GM21423 (cell line): ENCODE data around the gene OBP2A.

Experiments used
- ATAC-seq: cut with Tn5 transposase; IDR thresholded peaks from one replicate; pipeline ENCODE4 v1.9.1; 2021; ENCODE audit warnings: mild to moderate bottlenecking, moderate library complexity; ENCODE audit not compliant: unreplicated experiment

The OBP2A gene

GRCh38 chr9:135551031-135551430, 5.1 kb downstream of the OBP2A start:
- no peak for ATAC-seq

- ATAC-seq = no peak
Observed at GRCh38 chr9:135551456-135551855, 5.5 kb downstream of the OBP2A start.

GRCh38 chr9:135552021-135552697, 6.2 kb downstream of the OBP2A start:
- ATAC-seq = no peak

GRCh38 chr9:135552698-135553171, 6.8 kb downstream of the OBP2A start:
- ATAC-seq = no peak

- ATAC-seq = no peak
Observed at GRCh38 chr9:135554718-135555117, 8.8 kb downstream of the OBP2A start.

- no peak for ATAC-seq
Observed at GRCh38 chr9:135555203-135555602, 9.3 kb downstream of the OBP2A start.

GRCh38 chr9:135555910-135556309, 10.0 kb downstream of the OBP2A start:
- no peak for ATAC-seq

GRCh38 chr9:135559606-135560005, 13.7 kb downstream of the OBP2A start:
- no peak for ATAC-seq

- no peak for ATAC-seq
Observed at GRCh38 chr9:135561391-135562234, 15.7 kb downstream of the OBP2A start, which contains the start of gene PAEP. PAEP (plus strand) TSS chr9:135561756.

GRCh38 chr9:135562235-135562745, 16.4 kb downstream of the OBP2A start:
- ATAC-seq = no peak

GRCh38 chr9:135563039-135563476, 17.1 kb downstream of the OBP2A start:
- no peak for ATAC-seq

- no peak for ATAC-seq
Observed at GRCh38 chr9:135563858-135564257, 17.9 kb downstream of the OBP2A start.

GRCh38 chr9:135565141-135565628, 19.3 kb downstream of the OBP2A start:
- no peak for ATAC-seq

- no peak for ATAC-seq
Observed at GRCh38 chr9:135565636-135566035, 19.7 kb downstream of the OBP2A start.

GRCh38 chr9:135566552-135566951, 20.6 kb downstream of the OBP2A start:
- no peak for ATAC-seq

GRCh38 chr9:135567311-135567710, 21.4 kb downstream of the OBP2A start:
- ATAC-seq = no peak

- ATAC-seq = no peak
Observed at GRCh38 chr9:135568026-135568425, 22.1 kb downstream of the OBP2A start.

GRCh38 chr9:135570456-135570855, 24.5 kb downstream of the OBP2A start:
- ATAC-seq = no peak

GRCh38 chr9:135572233-135572632, 26.3 kb downstream of the OBP2A start:
- ATAC-seq = no peak

GRCh38 chr9:135573124-135573523, 27.2 kb downstream of the OBP2A start:
- no peak for ATAC-seq

- no peak for ATAC-seq
Observed at GRCh38 chr9:135574331-135574730, 28.4 kb downstream of the OBP2A start.

GRCh38 chr9:135574943-135575342, 29.0 kb downstream of the OBP2A start:
- no peak for ATAC-seq
